Measurements from ENCODE around the gene AKAP6. TPM values are rescaled to one million over a fixed set of nuclear protein-coding genes. Genes with fewer than 3 reads are reported as not detected.

AKAP6 gene
- polyA plus RNA-seq, 12 donors: 20.1 to 83.2 (median 62.1) TPM; not detected in 1

DNA sequence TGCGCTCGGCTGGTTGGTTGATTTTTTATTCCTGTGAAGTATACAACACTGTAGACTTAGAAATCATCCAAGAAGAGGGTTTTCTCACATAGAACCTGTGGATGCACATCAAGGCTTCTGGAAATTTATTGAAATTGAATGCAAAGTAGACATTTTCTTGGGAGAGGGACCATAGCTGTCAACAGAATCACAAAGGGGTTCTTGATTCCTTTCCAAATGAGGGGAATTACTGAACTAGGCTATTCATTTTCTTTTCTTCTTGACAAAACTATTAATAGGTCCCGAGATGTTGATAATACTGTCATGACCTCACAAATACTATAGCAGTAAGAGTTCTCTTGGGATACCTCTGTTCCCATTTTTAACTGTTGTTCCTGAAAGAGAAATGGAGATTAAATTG is 73.9 kb downstream of the AKAP6 start:
- DNase-seq: no peak

DNA sequence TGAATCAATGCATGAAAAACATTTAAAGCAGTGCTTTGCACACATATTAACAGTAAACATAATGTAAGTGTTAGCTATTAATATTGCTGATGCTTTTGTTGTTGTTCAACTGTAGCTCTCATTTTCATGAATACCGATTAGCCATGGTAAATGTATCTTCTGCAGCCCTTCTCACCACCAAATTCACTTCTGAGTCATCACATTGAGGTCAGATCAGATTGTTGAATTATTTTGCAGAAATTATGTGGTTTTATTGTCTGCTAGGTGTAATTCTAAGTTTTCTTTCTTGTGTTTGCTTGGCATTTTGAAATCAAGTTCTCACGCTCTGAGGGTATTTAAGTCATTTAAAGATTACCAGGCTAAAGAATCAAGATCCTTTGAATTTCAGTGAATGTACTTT is 74.6 kb downstream of the AKAP6 start:
- no peak for DNase-seq

DNA sequence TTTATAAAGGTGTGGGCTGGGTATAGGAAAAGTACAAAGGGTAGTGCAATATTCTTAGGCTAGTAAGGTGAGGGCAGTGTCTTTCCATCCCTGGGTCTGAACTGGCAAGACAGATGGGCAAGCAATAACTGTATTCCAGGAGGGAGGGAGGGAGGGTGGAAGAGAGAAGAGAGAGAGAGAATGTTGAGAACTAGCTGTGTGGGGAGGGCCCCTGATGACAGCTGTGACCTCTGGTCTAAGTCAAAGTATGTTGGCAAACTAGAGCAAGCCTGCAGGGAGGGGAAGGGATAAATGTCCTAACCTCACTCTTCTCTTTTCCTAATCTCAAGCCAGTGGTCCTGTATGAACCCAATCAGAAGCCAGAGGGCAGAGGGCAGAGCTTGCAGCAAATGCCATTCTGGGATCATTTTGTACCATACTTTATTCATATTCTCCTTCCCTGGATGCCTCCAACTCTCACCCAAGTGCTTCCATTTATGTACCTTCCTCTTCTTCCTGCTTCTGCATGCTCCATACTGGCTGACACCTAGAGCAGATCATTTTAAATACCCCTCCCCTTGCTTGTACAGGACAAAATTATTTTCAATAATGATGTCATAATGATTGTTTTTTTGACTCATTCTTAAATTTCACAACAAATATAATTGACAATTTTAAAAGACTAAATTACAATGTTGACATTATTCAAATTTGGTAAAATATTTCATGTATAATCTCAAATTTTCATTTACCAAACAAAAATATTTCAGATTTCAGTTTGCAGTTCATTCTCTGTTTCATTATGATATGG is 75.9 kb downstream of the AKAP6 start:
- no peak for DNase-seq

DNA sequence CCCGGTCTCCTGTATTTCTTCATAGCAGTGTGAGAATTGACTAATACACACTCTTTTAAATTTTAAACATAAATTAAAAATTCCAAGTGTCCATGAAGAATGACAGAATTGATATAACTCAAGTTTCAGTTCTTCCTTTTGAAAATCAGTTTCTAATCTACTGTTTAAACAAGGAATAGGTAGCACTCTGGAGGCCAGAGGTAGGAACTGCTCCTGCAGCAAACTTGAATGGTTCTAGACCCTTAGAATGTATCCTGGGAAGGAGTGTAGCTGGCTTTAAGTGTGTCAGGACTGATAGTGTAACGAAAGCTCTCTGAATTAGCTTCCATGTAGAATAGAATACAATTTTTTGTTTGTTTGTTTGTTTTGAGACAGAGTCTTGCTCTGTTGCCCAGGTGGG is 76.8 kb downstream of the AKAP6 start:
- DNase-seq: no peak

DNA sequence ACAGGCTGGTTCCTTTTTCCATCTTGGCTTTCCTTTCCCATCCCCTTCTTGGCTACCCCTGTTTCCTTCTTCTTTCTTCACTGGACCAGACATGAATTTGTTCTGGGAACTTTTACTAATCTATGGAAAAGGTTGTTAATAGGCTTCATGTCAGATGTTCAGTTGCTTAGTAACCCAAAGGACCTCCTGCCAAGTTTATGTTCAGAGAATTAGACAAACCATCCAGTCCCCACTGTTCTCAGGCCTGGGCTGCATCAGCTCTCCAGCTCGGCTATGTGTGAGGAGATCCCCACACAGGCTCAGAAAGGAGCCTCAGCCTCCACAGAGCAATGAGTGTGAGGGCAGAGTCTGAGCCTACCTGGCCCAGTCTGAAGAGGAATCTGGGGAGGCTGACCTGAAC is 78.0 kb downstream of the AKAP6 start:
- DNase-seq: peak; percentile 30

DNA sequence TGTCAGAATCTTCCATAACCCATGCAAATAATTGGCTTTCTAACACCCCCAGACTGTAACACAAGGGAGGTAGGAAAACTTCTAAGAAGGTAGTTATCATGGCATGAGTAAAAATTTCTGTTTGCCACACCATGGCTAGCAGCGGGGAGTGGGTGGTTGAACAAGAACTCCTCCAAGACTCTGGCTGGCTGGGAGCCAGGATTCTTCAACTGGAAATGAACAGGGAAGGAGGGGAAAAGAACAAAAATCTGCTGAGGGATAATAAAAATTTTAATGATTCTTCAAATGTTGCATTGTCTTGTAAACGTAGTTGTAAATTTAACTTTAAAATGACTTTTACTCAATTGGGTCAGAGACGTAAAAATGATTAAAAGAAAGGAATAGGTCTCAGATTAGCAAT is 78.9 kb downstream of the AKAP6 start:
- peak; percentile 26 for DNase-seq

DNA sequence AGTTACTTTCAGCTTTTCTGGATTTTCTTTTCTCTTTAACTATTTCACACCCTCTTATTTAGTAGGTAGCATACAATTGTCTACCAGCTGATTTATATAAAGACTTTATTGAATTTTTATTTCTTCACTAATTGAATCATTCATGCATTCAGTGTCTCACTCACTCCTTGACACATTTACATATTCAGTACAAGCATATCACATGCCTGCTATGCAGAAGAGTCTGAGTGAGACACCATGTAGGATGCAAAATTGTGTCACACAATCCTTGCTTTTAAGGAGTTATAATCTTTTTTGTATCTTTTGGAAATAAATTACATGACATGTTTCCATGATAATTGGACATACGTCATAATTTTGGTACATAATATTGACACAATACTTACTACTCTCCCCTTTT is 83.0 kb downstream of the AKAP6 start:
- no peak for DNase-seq

DNA sequence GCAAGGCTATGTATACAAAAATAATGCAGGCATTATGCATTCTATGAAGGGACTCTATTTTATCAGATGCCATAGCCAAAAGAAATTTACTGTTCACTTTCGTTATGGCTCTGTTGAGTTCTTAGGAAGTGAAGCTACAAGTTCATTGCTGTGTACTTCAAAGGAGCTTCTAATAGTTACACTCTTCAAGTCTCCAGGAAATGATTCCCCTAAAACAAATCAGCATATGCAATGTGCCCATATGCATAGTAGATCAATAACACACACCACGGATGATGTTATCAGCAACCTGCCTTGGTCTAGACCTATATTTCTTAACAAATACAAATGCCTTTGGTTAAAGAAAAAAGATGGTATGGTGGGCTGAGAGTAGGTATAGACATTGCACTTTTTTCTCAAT is 83.4 kb downstream of the AKAP6 start:
- DNase-seq: no peak

DNA sequence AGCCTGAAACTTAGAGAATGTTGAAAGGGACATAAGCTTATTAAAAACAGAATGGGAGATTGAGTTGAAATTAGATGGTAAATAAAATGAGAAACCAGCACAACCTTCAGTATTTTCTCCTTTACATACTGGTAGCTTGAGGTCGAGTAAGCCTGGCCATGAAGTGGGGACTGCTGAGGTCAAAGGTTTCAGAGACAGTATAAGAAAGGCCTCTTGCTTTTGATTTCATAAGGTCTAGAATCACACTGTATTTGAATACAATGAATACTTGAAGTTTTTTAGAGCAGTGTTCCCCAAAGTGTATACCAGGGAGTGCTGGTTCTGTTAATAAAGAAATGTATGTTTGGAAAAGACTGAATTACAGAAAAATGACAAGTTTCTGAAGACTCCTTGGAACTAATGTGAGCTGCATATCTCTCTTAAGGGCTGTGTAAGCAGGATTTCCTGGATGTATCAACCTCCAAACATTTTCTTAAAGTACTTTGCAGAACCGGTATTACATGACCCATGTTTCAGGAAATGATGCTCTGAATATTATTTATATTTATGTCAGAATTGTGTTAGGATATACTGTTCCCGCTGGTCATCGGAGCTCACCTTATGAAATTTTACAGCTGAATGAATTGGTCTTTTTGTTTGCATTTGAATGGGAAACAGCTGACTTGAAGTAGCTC is 85.0 kb downstream of the AKAP6 start:
- no peak for DNase-seq

DNA sequence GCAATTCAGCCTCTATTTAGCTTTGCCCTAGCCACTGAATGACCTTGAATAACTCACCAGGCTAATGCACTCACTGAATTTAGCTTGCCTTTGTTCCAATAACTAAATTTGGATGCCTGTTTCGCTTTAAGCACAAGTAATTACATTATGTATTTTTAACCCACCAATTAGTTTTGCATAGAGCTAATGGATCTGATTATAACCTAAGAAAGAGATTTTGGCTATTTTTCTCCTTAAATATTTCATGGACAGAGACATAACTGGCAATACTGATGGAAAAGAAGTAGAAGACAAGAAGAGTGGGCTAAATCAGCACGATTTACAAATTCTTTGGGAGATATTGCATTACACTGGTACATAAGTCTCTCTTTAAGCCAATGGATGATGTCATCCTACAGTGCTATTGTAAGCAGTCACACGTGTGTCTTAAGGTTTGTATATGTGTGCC is 85.7 kb downstream of the AKAP6 start:
- no peak for DNase-seq

DNA sequence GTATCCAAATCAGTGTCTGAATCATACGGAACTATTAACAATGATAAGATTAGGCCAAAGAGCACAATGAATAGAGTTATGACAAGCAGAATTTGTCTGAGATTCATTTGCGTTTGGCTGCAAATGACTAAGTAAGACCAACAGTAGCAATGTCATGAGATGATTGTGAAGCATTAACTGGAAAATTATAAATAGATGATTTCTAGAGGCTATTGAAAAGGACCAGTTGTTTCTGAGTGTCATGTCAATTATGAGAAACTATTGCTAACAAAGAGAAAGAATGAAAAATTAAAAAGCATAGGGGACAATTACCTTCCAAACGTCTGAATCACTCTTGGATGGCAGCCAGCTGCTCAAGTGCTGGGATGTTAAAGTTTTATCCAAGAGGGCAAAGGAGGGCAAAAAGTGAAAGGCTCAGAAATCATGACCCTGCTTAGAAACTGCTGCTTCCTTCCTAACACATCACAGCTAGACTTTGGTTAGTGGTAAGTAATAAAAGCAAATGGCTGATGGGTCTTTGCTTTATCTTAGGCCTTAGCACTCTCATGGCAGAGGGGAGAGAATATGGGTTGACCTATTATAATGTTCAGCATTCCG is 89.0 kb downstream of the AKAP6 start:
- no peak for DNase-seq

DNA sequence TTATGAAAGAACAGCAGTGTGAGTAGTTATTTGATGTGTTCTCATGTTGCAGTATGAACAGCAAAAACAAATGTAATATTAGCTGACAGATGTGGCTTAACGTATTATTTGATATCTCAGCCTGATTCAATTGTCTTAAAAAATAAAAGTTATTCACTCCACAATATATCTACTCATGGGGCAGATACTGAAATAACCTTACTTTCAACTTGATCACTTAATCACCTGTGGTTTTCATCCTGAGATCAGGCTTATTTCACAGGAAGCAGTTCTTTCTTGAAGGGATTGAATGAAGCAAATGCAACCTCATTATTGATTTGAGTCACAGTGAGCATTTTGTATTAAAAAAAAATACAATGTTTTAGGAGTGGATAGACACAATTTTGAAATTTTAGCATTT is 90.3 kb downstream of the AKAP6 start:
- no peak for DNase-seq

DNA sequence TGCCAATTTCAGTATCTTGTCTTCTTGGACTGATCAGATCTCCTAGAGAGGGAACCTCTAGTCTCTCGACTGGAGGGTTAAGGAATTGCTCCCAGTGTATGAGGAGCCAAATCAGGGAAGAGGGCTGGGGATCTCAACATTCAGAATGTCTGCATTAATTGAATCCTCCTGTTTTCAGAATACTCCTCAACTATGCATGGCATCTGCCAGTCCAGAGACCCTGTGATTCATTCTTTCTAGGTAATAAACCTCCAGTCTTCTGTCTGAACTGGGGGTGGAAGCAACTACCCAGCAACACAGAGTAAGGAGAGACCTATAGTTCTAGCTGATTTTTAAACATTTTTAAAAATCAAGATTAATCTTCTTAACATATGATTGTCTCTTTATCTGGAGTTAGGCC is 92.7 kb downstream of the AKAP6 start:
- no peak for DNase-seq

DNA sequence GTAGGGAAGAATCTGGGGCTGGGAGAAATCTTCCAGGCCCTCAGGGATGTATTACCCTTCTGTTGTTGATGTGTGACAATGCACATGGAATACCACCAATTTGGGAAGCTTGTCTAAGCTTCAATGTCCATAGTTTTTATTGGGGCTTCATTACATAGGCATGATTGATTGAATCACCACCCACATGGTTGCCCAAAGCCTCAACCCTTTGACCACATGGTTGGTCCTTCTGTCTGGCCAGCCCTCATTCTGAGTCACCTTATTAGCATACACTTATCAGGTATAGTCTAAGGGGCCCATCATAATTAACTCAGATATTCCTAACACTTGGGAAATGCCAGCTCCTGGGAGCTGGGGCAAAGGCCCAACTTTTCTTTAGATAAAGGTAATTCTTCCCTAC is 93.3 kb downstream of the AKAP6 start:
- no peak for DNase-seq

DNA sequence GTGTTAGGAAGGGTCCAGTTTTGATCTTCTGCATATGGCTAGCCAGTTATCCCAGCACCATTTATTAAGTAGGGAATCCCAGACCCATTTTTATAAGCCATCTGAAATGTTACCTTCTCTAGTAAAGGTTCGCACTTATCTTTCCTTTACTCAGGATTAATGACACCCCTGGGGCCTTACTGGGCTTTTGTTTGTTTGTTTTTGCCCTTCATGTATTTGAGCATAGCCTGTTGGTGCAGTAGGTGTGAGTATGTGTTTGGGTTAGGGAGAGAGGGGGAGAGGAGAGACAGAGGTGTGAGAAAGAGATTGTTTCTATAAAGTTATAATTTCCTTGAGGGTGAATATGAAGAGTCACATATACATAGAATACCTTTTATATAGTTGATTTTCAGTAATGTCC is 96.9 kb downstream of the AKAP6 start:
- DNase-seq: no peak

DNA sequence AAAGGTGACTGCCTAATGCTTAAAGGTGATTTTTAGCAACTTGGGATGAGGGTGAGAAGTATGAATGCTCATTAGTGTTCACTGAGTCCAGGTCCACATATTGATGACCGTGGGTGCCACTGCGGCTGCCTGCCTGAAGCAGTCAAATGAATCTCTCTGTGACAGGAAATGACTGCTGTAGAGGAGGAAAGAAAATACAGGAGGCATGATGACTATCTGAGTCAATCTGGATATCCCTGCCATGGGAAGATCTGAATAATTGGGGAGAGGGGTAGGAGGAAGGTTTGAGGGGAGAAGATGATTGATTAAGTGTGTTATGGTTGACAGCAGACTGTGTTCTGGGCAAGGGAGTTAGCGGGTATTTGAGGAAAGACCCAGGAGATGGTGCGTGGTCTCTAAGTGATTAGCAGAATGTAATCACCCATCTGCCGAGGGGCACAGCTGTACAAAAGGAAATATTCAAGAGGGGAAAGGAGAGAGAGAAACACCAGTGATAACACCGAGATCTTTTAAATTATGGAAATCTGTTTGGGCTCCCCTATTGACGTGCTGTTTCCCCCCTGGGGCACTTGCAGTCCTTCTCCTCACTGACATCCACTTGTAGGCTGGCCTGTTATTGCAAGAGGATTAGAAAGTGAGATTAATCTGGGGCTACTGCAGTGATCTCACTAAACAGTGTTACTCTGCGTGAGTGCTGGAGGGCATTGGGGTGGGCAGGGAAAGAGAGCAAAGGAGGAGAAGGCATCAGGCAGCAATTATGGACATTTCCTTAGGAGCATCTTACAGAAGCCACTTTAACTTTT is 97.7 kb downstream of the AKAP6 start:
- no peak for DNase-seq

DNA sequence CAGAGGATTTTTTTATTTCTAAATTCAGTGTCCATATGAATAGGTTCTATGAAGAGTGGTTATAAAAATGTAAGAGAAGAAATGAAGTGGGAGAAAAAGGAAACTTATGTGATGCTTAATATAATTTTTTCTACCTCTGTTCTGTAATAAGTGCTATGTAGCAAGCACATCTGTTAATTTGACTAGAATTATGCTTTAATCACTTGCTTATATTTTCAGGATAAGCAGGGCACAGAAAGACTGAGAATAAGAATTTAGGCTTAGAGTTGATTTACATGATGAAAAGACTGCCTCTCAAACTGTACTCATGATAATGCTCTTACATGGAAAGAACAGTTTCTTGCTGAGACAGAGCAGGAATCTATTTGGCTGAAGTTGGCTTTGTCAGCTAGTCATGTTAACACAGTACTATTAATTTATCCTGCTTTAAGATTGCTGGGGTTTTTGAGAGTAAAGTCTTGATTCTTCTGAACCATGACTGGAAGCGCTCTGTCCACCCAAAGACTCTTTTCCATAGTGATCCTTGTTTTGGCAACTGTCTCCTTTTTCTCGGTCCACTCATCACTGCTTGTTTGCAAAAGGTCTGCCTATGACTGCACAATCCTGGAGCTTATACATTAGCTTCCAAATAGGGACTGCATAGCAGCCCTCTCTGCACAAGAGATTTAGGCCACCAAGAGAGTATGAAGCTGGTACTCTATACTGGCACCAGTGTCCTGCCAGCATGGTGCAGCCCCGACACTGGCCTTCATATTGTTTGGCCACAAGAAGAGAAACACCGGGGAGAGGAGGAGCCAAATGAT is 98.8 kb downstream of the AKAP6 start:
- no peak for DNase-seq

DNA sequence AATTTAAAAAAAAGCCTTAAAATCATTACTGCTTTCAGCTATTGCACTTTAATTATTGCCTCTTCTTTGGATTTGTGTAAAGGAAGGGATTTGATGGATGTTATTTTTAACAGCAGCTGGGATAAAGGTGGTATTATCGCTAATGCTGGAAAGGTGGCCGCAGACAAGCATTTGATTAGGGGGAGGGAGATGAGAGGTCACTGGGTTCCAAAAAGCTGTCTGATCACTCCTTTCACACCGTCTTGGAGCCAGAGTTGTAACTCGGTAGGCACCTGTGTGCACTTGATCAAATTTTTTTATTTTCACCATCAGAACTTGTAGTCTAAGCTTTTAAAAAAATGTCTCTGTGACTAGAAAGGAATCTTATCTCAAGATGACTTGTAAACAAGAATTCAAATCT is 99.8 kb downstream of the AKAP6 start:
- no peak for DNase-seq

DNA sequence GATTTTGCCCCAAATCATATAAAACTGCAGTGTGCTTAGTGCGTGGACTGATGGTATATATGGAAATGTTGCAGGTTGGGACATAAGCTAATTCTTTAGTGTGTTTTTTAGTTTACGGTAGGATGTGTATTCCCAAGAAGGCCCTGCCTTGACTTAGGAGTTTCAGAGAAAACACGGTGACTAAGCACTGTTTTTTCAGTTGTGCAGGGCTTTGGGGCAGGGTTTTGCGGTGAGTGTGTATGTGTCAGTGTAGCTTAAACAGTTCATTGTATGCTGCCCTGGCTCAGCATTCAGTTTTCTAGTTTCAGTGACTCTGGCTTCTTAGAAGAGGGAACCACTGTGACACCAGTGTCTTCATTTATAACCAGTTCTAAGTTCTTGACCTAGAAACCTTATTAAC is 101.2 kb downstream of the AKAP6 start:
- DNase-seq: no peak

DNA sequence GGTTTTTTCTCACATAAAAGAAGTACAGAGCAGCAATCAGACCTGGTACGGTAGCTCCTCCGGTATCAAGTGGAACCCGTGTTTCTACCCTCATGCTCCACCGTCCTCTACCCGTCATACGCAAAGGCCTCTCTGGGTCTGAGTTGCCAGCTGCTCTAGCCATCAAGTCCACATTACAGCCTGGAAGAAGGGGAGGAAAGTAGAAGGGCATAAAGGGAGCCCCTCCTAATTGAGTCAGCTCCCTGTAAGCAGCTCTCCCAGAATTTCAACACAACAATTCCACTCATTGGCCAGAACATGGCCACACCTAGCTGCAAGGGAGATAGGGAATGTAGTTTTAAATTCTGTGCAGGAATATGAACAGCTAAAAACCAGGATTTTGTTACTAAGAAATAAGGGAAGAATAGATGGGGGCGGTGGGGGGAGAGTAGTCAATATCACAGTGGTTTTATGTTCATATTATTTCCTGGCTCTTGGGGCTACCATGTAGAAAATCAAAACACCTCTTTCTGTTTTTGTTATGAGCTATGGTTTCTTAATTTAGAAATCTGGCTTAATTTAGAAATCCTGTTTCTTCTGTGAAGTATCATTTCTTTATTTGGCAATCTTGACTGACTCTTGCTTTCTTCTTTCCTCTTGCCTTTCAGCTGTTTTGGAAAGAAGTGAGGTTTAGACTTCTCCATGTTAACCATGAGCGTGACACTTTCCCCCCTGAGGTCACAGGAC is 103.9 kb downstream of the AKAP6 start:
- no peak for DNase-seq

DNA sequence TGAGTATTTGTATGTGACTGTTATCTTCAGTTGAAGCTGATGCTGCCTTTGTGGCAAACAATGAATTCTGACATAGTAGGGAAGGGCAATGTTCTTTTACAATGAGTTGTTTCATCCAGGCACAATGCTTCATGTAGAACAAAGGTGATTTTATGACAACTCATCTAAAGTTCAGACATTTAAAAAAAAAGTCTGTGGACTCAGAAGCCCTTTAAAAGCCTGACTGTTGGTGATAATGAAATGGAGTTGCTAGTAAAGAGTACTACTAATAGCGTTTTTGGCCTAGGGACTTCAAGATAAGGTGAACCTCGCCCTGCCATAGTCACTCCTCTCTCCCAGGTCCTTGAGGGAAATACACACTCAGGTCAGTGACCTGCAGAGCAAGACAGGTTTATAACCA is 105.1 kb downstream of the AKAP6 start:
- no peak for DNase-seq

All from muscle of arm (tissue), 12 donors.